Nephron (organoid): ENCODE data around the gene AZGP1.

Experiments
- H3K27ac Mint-ChIP-seq, 3 experiments: 2 replicates each; pipeline ENCODE4 v1.8.0; 2020; ENCODE audit warnings: mixed read lengths in 3 of 3, mild to moderate bottlenecking in 2 of 3, moderate library complexity in 1 of 3
- H3K27me3 Mint-ChIP-seq: 2 replicates; pipeline ENCODE4 v1.8.0; 2021; ENCODE audit warnings: low read depth, mild to moderate bottlenecking, moderate library complexity, mixed read lengths
- H3K36me3 Mint-ChIP-seq: 2 replicates; pipeline ENCODE4 v1.8.0; 2020; ENCODE audit warnings: low read depth, mixed read lengths
- H3K4me1 Mint-ChIP-seq: 2 replicates; pipeline ENCODE4 v1.8.0; 2020; ENCODE audit warnings: mixed read lengths
- H3K4me3 Mint-ChIP-seq, 3 experiments: 2 replicates each; pipeline ENCODE4 v1.8.0; 2020; ENCODE audit warnings: mild to moderate bottlenecking in 3 of 3, mixed read lengths in 3 of 3, moderate library complexity in 2 of 3
- H3K9me3 Mint-ChIP-seq: 2 replicates; pipeline ENCODE4 v1.8.0; 2020; ENCODE audit warnings: mixed read lengths
- TF ChIP-seq, protein P1 (sequence below), 3 experiments: fragments of 200-600 bp; sonication (generic); IDR thresholded peaks; one replicate each; pipeline ENCODE4 v1.5.0; 2021; ENCODE audit warnings: antibody characterized with exemption in 3 of 3; ENCODE audit not compliant: unreplicated experiment in 3 of 3

AZGP1 gene

DNA sequence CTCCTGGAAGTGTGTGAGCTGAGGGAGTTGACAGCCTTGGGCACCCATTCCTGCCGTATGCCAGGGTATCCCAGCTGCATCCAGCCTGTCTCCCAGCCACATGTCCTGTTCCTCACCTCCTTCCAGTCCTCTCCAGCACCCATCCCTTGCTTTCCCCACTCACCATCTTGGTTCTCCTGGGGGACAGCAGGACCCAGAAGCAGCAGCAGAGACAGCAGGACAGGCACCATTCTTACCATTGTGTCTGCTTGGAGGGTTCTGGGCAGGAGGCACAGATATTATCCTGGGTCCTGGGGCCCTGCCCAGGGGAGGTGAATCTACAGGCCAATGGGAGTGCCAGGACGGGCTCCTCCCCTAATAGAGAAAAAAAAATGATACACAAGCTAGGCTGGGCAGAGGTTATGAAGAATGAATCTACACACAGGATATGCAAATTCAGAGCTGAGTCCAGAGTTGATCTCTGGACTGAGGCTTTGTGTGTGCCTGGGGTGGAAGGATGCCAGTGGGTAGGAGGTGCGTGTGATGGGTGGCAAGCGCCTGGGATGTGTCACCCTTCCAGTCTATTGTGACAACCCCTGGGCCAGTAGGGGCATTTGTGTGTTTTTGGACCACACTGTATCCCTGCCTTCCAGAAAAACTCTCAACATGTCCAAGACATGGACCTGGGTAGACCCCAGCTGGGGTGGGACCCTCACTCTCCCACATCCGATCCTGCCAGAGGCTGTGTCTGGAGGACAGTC is at the start of gene AZGP1:
TSS of gene AZGP1 (minus strand) at position 250 of the 740 bp plus-strand sequence. CDS start at position 239, 11 bp downstream.
- Mint-ChIP-seq H3K27ac (no peak within 1 kb of the TSS), H3K4me1 (no peaks in the 10 kb centered on the region), H3K36me3 (no peaks in the 10 kb centered on the region), H3K27me3 (peaks cover 39% of the 10 kb centered on the region), H3K9me3 (no peaks in the 10 kb centered on the region), H3K4me3 (no peak within 1 kb of the TSS)
- TF ChIP-seq, protein P1, sequence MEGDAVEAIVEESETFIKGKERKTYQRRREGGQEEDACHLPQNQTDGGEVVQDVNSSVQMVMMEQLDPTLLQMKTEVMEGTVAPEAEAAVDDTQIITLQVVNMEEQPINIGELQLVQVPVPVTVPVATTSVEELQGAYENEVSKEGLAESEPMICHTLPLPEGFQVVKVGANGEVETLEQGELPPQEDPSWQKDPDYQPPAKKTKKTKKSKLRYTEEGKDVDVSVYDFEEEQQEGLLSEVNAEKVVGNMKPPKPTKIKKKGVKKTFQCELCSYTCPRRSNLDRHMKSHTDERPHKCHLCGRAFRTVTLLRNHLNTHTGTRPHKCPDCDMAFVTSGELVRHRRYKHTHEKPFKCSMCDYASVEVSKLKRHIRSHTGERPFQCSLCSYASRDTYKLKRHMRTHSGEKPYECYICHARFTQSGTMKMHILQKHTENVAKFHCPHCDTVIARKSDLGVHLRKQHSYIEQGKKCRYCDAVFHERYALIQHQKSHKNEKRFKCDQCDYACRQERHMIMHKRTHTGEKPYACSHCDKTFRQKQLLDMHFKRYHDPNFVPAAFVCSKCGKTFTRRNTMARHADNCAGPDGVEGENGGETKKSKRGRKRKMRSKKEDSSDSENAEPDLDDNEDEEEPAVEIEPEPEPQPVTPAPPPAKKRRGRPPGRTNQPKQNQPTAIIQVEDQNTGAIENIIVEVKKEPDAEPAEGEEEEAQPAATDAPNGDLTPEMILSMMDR (IDR thresholded peaks at IDR 0.05; ENCODE audit: unreplicated experiment in 3 of 3), result no peak

DNA sequence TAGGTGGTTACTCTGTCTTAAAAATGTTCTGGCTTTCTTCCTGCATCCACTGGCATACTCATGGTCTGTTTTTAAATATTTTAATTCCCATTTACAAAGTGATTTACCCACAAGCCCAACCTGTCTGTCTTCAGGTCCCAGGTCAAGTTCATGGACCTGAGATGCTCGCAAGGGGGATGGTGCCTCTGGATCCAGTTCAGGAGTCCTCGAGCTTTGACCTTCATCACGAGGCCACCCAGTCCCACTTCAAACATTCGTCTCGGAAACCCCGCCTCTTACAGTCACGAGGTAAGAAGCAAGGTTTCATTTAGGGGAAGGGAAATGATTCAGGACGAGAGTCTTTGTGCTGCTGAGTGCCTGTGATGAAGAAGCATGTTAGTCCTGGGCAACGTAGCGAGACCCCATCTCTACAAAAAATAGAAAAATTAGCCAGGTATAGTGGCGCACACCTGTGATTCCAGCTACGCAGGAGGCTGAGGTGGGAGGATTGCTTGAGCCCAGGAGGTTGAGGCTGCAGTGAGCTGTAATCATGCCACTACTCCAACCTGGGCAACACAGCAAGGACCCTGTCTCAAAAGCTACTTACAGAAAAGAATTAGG is 48.3 kb upstream of the AZGP1 start:
- Mint-ChIP-seq H3K36me3 (peaks cover 58% of the 10 kb centered on the region), H3K4me1 (no peaks in the 10 kb centered on the region), H3K27me3 (no peaks in the 10 kb centered on the region), H3K27ac (no peak overlapping the region), H3K4me3 (no peak overlapping the region), H3K9me3 (no peaks in the 10 kb centered on the region)
- TF ChIP-seq, protein P1 (IDR thresholded peaks at IDR 0.05; ENCODE audit: unreplicated experiment in 3 of 3), result no peak

DNA sequence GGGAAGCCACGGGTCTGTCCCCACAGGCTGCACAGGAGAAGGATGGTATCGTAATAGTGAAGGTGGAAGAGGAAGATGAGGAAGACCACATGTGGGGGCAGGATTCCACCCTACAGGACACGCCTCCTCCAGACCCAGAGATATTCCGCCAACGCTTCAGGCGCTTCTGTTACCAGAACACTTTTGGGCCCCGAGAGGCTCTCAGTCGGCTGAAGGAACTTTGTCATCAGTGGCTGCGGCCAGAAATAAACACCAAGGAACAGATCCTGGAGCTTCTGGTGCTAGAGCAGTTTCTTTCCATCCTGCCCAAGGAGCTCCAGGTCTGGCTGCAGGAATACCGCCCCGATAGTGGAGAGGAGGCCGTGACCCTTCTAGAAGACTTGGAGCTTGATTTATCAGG is 47.7 kb upstream of the AZGP1 start:
- TF ChIP-seq, protein P1 (IDR thresholded peaks at IDR 0.05; ENCODE audit: unreplicated experiment in 3 of 3), result no peak
- no peaks in the 10 kb centered on the region for H3K4me1 Mint-ChIP-seq
- peaks cover 55% of the 10 kb centered on the region for H3K36me3 Mint-ChIP-seq
- H3K27me3 Mint-ChIP-seq, result no peaks in the 10 kb centered on the region
- no peak overlapping the region for H3K27ac Mint-ChIP-seq
- no peaks in the 10 kb centered on the region for H3K9me3 Mint-ChIP-seq
- no peak overlapping the region for H3K4me3 Mint-ChIP-seq

DNA sequence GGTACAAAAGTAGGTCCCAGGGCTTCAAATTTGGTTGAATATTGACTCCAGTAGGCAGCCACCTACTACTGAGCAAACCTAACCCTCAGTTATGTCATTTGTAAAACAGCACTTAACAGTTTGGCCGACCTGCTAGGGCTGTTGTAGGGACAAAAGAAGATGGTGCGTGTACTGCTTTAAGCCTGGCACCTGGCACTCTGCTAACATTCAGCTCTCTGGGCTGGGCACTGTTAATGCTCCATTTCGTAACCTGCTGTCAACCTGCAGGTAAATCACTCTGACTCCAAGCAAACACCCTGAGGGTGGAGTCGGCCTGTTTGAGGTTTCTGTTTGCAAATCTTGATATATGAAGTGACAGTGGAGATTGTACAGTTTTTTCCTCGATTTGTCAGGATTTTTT is 46.8 kb upstream of the AZGP1 start:
- Mint-ChIP-seq H3K9me3 (no peaks in the 10 kb centered on the region), H3K36me3 (peaks cover 51% of the 10 kb centered on the region), H3K4me1 (peaks cover 6% of the 10 kb centered on the region), H3K4me3 (no peak overlapping the region), H3K27ac (no peak overlapping the region), H3K27me3 (no peaks in the 10 kb centered on the region)
- TF ChIP-seq, protein P1 (IDR thresholded peaks at IDR 0.05; ENCODE audit: unreplicated experiment in 3 of 3), result no peak

DNA sequence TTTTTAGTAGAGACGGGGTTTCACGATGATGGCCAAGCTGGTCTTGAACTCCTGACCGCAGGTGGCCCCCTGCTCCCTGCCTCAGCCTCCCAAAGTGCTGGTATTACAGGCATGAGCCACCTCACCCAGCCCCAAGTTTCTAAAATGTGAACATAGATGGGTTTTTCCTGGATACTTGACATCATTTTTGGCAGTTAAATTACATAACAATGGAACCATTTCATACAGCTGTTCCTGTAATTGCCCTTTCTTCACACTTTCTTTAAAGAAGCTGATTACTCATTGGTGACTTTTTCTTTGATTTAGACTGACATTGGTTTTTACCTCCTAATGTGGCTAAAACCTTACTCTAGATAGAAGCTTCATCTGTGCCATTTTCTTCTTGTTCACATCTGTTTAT is 45.5 kb upstream of the AZGP1 start:
- H3K4me1 Mint-ChIP-seq, result peaks cover 11% of the 10 kb centered on the region
- H3K9me3 Mint-ChIP-seq, result no peaks in the 10 kb centered on the region
- H3K36me3 Mint-ChIP-seq, result peaks cover 50% of the 10 kb centered on the region
- TF ChIP-seq, protein P1 (IDR thresholded peaks at IDR 0.05; ENCODE audit: unreplicated experiment in 3 of 3), result no peak
- H3K4me3 Mint-ChIP-seq, result peak overlapping the region in 2 of 3 experiments; percentile 28 to 56
- H3K27ac Mint-ChIP-seq, result no peak overlapping the region
- no peaks in the 10 kb centered on the region for H3K27me3 Mint-ChIP-seq
